GM12872 (cell line): ENCODE results near the gene CNN3.

Source experiments
- TF ChIP-seq, protein P1 (sequence below): IDR thresholded peaks from 3 replicates; pipeline ENCODE4 v1.5.1; 2011; ENCODE audit warnings: low read depth, mild to moderate bottlenecking, low read length, moderate library complexity; ENCODE audit not compliant: insufficient read depth

The CNN3 gene

DNA sequence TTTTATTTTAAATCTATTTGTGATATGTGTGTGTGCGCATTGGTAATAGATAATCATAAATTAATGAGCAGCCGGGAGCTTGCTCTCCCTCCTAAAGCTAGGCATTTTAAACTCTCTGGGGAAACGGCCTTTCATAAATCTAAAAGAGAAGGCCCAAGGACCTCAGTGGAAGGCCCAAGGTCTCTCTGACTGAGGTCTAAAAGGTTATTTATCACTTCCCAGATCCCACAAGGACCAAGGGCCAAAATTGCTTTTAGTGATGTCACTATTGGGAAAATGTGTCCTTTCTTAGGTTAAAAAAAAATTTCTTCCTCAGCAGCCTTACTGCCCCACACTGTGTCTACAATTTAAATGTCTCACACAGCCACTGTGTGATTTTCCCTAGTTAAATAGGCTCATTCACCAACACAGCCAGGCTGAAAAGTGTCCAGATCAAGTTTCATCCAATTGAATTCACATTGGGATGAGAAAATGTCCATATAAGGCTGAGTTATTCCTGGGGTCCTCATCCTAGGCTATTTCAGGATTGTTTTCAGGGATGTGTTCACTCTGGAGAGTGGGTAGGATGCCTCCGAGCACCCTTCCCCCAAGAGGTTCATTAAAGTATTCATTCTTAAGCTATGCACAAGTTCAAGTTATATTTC, 60.6 kb downstream of the CNN3 start:
- TF ChIP-seq, protein P1, sequence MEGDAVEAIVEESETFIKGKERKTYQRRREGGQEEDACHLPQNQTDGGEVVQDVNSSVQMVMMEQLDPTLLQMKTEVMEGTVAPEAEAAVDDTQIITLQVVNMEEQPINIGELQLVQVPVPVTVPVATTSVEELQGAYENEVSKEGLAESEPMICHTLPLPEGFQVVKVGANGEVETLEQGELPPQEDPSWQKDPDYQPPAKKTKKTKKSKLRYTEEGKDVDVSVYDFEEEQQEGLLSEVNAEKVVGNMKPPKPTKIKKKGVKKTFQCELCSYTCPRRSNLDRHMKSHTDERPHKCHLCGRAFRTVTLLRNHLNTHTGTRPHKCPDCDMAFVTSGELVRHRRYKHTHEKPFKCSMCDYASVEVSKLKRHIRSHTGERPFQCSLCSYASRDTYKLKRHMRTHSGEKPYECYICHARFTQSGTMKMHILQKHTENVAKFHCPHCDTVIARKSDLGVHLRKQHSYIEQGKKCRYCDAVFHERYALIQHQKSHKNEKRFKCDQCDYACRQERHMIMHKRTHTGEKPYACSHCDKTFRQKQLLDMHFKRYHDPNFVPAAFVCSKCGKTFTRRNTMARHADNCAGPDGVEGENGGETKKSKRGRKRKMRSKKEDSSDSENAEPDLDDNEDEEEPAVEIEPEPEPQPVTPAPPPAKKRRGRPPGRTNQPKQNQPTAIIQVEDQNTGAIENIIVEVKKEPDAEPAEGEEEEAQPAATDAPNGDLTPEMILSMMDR: no peak

DNA sequence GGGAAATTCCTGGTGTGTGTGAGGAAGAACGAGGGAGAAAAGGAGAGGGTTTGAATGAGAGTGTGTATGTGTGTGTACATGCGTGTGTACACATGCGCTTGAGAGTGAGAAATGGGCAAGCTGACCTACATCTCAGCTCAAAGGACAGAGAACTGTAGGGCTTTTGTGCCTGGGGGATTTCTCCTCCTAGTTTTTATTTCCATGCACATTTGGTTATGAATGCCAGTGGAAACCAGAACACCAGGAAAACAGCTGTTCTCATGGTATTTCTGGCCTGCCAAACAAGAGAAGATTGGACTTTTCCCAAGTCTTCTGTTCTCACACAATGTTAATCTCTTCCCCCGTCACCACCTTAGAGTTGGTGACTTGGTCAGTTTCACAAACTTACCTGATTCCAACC, 61.5 kb downstream of the CNN3 start:
- TF ChIP-seq, protein P1: no peak

DNA sequence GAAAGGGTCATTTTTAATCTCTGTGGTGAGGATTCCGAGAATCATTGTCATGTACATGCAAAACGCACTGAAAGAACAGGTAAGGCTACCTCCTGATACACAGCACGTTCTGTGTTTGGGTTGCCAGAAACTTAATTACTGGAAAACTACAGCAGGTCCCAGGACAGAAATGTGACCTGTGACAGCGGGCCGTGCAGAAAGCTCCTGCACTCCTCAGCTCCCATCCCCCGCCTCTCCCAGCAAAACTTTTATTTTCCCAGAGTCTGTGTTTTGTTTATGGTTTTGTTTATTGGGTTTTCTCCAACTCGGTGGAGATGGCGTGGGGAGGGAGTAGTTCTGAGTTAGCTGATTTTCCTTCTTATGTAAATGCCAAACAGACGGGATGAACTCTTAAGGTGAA, 62.1 kb downstream of the CNN3 start:
- TF ChIP-seq, protein P1: no peak

DNA sequence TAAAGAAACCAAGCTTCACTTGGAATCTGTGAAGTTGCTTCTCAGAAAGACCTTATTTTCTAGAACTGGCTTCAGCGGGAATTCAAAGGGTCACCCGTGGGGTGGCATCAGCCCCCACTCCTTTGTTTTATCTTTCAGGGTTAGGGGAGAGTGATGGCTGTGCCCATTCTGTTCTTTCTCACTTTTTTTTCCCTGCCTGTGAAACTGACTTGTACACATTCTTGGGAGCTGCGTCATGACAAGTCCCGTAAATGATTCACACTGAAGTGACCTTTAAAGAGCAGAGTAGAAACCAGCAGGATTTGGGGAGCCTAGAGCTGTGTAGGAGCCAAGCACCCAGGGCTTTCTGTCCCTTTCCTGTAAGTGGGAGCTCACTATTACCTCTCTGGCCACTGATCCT, 63.0 kb downstream of the CNN3 start:
- TF ChIP-seq, protein P1: no peak

DNA sequence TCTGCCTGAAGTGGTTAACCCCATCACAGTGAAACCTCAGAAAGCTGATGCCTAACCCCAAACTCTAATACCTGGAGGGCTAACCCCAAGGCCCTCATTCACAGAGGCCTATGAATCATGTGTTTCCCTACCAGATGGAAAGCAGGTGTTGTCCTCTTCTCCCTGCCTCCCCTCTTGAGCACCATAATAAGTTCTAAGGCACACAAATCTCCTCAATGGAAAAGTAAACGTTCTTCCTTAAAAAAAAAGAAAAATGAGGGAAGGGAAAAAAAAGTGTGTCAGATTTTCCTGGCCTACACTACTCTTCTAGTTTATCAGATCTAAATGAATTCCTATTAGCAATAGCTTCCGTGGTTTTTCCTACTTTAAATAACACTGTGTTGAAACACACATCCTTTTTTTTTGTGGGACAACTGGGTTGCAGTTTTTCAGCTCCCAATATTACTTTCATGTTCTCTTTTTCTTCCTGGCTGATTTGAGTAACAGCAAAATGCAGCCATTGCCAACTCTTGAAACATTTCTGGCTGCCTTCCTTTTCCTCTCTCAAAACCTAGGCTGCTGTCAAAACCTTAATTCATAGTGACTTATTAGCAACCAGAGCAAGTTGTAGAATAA, 63.5 kb downstream of the CNN3 start:
- TF ChIP-seq, protein P1: no peak

DNA sequence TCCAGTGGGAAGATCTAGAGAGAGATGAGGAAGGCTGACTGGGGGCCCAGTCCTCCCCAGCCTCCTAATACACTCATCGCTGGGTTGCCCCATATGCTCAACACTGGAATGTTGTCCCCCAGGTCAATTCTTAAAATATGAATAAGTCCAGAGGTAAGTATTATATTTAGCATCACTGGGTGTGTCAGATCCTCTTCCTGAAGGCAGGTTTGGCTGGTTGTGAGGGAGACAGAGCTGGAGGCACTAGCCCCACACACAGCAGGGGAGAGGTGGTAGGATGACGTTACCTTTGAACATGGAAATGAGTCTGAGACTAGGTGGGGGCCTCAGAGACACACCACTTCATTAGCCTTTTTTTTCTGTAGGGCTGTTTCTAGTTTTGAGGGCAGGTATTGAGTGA, 64.2 kb downstream of the CNN3 start:
- TF ChIP-seq, protein P1: no peak

DNA sequence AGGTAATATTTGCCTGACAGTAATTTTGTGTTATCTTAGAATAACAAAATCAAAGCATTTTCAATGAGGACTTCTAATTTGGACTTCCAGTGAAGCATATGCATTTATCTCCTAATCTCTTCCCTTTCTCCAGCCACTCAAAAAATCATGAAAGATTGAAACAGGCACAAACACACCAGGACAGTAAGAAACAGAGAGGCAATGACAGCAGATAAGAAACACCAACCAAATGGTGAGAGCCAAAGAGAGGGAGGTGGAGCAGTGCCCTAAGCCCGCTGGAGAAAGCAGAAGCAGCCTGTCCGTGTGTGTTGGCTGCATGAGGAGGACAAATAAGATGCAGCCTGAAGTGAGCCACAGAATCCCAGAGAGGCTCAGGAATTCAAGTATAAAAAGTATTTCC, 67.7 kb downstream of the CNN3 start:
- TF ChIP-seq, protein P1: no peak
